ENCODE measurements around the gene CREBRF. TPM values are rescaled to one million over a fixed set of nuclear protein-coding genes. Genes with fewer than 3 reads are reported as not detected.
"Not testable (repeated sequence)": the region's sequence is repeated elsewhere in the genome, so short reads cannot be mapped to it uniquely, and the experiment has no call there.

The CREBRF gene
- polyA plus RNA-seq, 3 donors: 23.1 to 27.6 (median 23.6) TPM

DNA sequence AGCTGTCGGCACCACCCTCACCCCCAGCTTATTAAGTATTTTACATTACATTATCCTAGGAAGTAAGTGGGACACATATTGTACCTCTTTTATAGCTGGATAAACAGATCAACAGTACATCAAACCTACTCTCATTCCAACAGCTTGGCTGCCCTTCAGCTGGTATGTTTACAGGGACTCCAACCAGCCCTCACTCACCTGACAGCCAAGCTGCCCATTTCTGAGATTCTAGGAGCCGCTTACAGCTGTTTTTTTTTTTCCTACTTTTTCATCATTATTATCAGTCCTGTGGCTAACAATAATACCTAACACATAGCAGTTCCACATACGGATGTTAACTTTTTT, 13.4 kb upstream of the CREBRF start:
- intact Hi-C loops (cut with micrococcal nuclease): no loop called here
- Mint-ChIP-seq H3K27me3 (ENCODE audit: low read depth in 3 of 3) (peaks cover 0 to 2% (median 0%) of the 10 kb centered on the region in 3 donors), H3K27ac (peak overlapping the region in 2 of 7 donors; percentile 60 to 77), H3K36me3 (peaks cover 0 to 4% of the 10 kb centered on the region in 2 donors), H3K4me3 (no peak overlapping the region), H3K9me3 (peaks cover 0 to 17% (median 0%) of the 10 kb centered on the region in 7 donors), H3K4me1 (peaks cover 2% of the 10 kb centered on the region)
- Histone ChIP-seq H3K4me3 (replicated peaks in 1 of 3; ENCODE audit: low read depth in 2 of 3, low read length in 3 of 3) (no peak overlapping the region), H3K4me1 (ENCODE audit: control insufficient read depth in 1 of 2, insufficient read depth in 2 of 2, low read length in 2 of 2) (no peaks in the 10 kb centered on the region), H4K20me1 (ENCODE audit: insufficient read depth, low read length) (no peaks in the 10 kb centered on the region), H3K36me3 (replicated peaks in 1 of 2; ENCODE audit: control insufficient read depth in 1 of 2, insufficient read depth in 2 of 2, low read length in 2 of 2) (no peaks in the 10 kb centered on the region), H3K27ac (ENCODE audit: low read depth in 1 of 2, low read length in 2 of 2) (no peak overlapping the region), H3K4me2 (replicated peaks; ENCODE audit: extremely low read depth, low read length, poor library complexity, severe bottlenecking) (no peak overlapping the region), H2AFZ (ENCODE audit: insufficient read depth, low read depth, low read length, poor library complexity, severe bottlenecking) (no peak overlapping the region), H3K79me2 (ENCODE audit: insufficient read depth, low read length) (no peaks in the 10 kb centered on the region), H3K27me3 (ENCODE audit: control insufficient read depth in 2 of 2, insufficient read depth in 2 of 2, low read length in 2 of 2) (no peaks in the 10 kb centered on the region), H3K9ac (ENCODE audit: insufficient read depth, low read length, poor library complexity, severe bottlenecking) (no peak overlapping the region), H3K9me3 (replicated peaks in 1 of 2; ENCODE audit: control insufficient read depth in 1 of 2, insufficient read depth in 1 of 2, low read length in 2 of 2) (peaks cover 0 to 4% of the 10 kb centered on the region in 2 donors)
- TF ChIP-seq CTCF (IDR thresholded peaks at IDR 0.05): no peak
- 100% methylated on average over 1 of the region's 3 CpGs for WGBS (ENCODE audit: insufficient coverage)
- no peak for DNase-seq

DNA sequence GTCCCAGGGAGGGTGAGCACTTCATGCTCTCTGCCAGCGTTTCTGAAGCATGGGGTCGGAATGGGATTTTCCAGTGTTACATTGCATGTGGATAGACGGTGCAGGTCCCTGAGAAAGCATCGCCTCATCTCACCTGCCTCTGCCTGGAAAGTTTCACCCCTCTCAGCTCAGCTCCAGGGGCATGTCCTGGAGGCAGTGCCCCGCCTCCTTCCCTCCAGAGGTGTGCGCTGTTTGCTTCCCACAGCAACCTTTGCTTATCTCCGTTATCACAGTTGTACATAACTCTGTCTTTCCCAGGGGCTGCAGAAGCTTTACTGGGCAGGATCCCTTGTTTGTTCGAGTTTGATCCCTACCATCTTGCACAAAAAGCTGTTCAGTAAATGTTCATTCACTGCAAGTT, 10.7 kb upstream of the CREBRF start:
- Mint-ChIP-seq H3K4me3 (no peak overlapping the region), H3K27me3 (ENCODE audit: low read depth in 3 of 3) (peaks cover 0 to 2% (median 0%) of the 10 kb centered on the region in 3 donors), H3K4me1 (peaks cover 5% of the 10 kb centered on the region), H3K36me3 (no peaks in the 10 kb centered on the region), H3K27ac (peak overlapping the region in 1 of 7 donors; percentile 68), H3K9me3 (peaks cover 0 to 7% (median 0%) of the 10 kb centered on the region in 7 donors)
- H3K79me2 ChIP-seq (ENCODE audit: insufficient read depth, low read length): no peaks in the 10 kb centered on the region
- WGBS (ENCODE audit: insufficient coverage): 93% methylated on average over 8 of the region's 8 CpGs
- peaks cover 5 to 6% of the 10 kb centered on the region in 2 donors for H3K4me1 ChIP-seq (ENCODE audit: control insufficient read depth in 1 of 2, insufficient read depth in 2 of 2, low read length in 2 of 2)
- no peak overlapping the region for H2AFZ ChIP-seq (ENCODE audit: insufficient read depth, low read depth, low read length, poor library complexity, severe bottlenecking)
- H3K36me3 ChIP-seq (replicated peaks in 1 of 2; ENCODE audit: control insufficient read depth in 1 of 2, insufficient read depth in 2 of 2, low read length in 2 of 2): no peaks in the 10 kb centered on the region
- H3K27me3 ChIP-seq (ENCODE audit: control insufficient read depth in 2 of 2, insufficient read depth in 2 of 2, low read length in 2 of 2): no peaks in the 10 kb centered on the region
- TF ChIP-seq CTCF (IDR thresholded peaks at IDR 0.05): no peak
- H3K9me3 ChIP-seq (replicated peaks in 1 of 2; ENCODE audit: control insufficient read depth in 1 of 2, insufficient read depth in 1 of 2, low read length in 2 of 2): no peaks in the 10 kb centered on the region
- H3K27ac ChIP-seq (ENCODE audit: low read depth in 1 of 2, low read length in 2 of 2): no peak overlapping the region
- no peak for DNase-seq
- H3K4me2 ChIP-seq (replicated peaks; ENCODE audit: extremely low read depth, low read length, poor library complexity, severe bottlenecking): no peak overlapping the region
- H3K9ac ChIP-seq (ENCODE audit: insufficient read depth, low read length, poor library complexity, severe bottlenecking): no peak overlapping the region
- no peaks in the 10 kb centered on the region for H4K20me1 ChIP-seq (ENCODE audit: insufficient read depth, low read length)
- intact Hi-C loops (cut with micrococcal nuclease): no loop called here
- no peak overlapping the region for H3K4me3 ChIP-seq (replicated peaks in 1 of 3; ENCODE audit: low read depth in 2 of 3, low read length in 3 of 3)

GRCh38 chr5:173047096-173047837, 8.9 kb upstream of the CREBRF start:
- not testable (repeated sequence) for H3K27me3 Mint-ChIP-seq (ENCODE audit: low read depth in 3 of 3)

More at GRCh38 chr5:173047096-173047837, 8.9 kb upstream of the CREBRF start:
- H3K4me2 ChIP-seq (replicated peaks; ENCODE audit: extremely low read depth, low read length, poor library complexity, severe bottlenecking); DNase-seq; H3K36me3 Mint-ChIP-seq; H3K27me3 ChIP-seq (ENCODE audit: control insufficient read depth in 2 of 2, insufficient read depth in 2 of 2, low read length in 2 of 2); H3K9me3 Mint-ChIP-seq; H3K27ac ChIP-seq (ENCODE audit: low read depth in 1 of 2, low read length in 2 of 2); H3K4me1 ChIP-seq (ENCODE audit: control insufficient read depth in 1 of 2, insufficient read depth in 2 of 2, low read length in 2 of 2); H4K20me1 ChIP-seq (ENCODE audit: insufficient read depth, low read length); H2AFZ ChIP-seq (ENCODE audit: insufficient read depth, low read depth, low read length, poor library complexity, severe bottlenecking); H3K4me1 Mint-ChIP-seq; H3K9ac ChIP-seq (ENCODE audit: insufficient read depth, low read length, poor library complexity, severe bottlenecking); H3K9me3 ChIP-seq (replicated peaks in 1 of 2; ENCODE audit: control insufficient read depth in 1 of 2, insufficient read depth in 1 of 2, low read length in 2 of 2); intact Hi-C loops (cut with micrococcal nuclease); H3K79me2 ChIP-seq (ENCODE audit: insufficient read depth, low read length); H3K4me3 ChIP-seq (replicated peaks in 1 of 3; ENCODE audit: low read depth in 2 of 3, low read length in 3 of 3); H3K36me3 ChIP-seq (replicated peaks in 1 of 2; ENCODE audit: control insufficient read depth in 1 of 2, insufficient read depth in 2 of 2, low read length in 2 of 2); H3K27ac Mint-ChIP-seq; H3K4me3 Mint-ChIP-seq: not testable (repeated sequence)
- 100% methylated on average over 1 of the region's 12 CpGs for WGBS (ENCODE audit: insufficient coverage)

All from CD14-positive monocyte (primary cell).